Stomach (tissue), 9 donors: Measurements from ENCODE around the gene GPR68. TPM values are rescaled to one million over a fixed set of nuclear protein-coding genes. Genes with fewer than 3 reads are reported as not detected.
"Not testable (repeated sequence)": the region's sequence is repeated elsewhere in the genome, so short reads cannot be mapped to it uniquely, and the experiment has no call there.

Experiments
- DNase-seq, 2 donors: peaks; one replicate each; pipeline versions ENCODE4 v3.0.0 to v3.0.0-alpha.2; 2013 to 2019
- H3K27ac ChIP-seq, 5 donors: fragments of 200-600 bp in 4 of 5; sonication (generic) in 4 of 5; one replicate each; pipeline ENCODE4 v1.5.1; 2013 to 2019; ENCODE audit warnings: mild to moderate bottlenecking in 1 of 5, moderate library complexity in 1 of 5
- H3K27me3 ChIP-seq, 3 donors: fragments of 200-600 bp; sonication (generic); one replicate each; pipeline ENCODE4 v1.5.1; 2017 to 2019; ENCODE audit warnings: mixed run types in 1 of 3
- H3K36me3 ChIP-seq, 4 donors: fragments of 200-600 bp; sonication (generic); 1 replicate in 3 of 4; 2 replicates in 1 of 4; pipeline ENCODE4 v1.5.1; 2016 to 2019
- H3K4me1 ChIP-seq, 4 donors: fragments of 200-600 bp; sonication (generic); one replicate each; pipeline ENCODE4 v1.5.1; 2016 to 2019
- H3K4me3 ChIP-seq, 4 donors: fragments of 200-600 bp; sonication (generic) in 3 of 4; one replicate each; pipeline ENCODE4 v1.5.1; 2016 to 2019; ENCODE audit warnings: mild to moderate bottlenecking in 1 of 4
- H3K9me3 ChIP-seq, 4 donors: fragments of 200-600 bp; sonication (generic); one replicate each; pipeline ENCODE4 v1.5.1; 2016 to 2019
- CTCF ChIP-seq, 7 experiments: fragments of 450-650 bp in 4 of 7; fragments of 200-600 bp in 3 of 7; sonication (generic) in 3 of 7; IDR thresholded peaks; one replicate each; pipeline ENCODE4 v1.5.1; 2016 to 2019; ENCODE audit warnings: antibody characterized with exemption in 7 of 7, control low read depth in 2 of 7, mild to moderate bottlenecking in 1 of 7
- EP300 ChIP-seq: sonication (generic); formaldehyde crosslinking; IDR thresholded peaks from one replicate; pipeline ENCODE4 v1.6.1; 2017; ENCODE audit warnings: antibody characterized with exemption
- POLR2A ChIP-seq, 4 donors: fragments of 450-650 bp; IDR thresholded peaks; one replicate each; pipeline ENCODE4 v1.6.1; 2016; ENCODE audit warnings: antibody characterized with exemption in 4 of 4, control low read depth in 2 of 4, mild to moderate bottlenecking in 1 of 4, moderate library complexity in 1 of 4
- POLR2AphosphoS5 ChIP-seq, 3 donors: sonication (generic); formaldehyde crosslinking; IDR thresholded peaks; one replicate each; pipeline ENCODE4 v1.6.1; 2016; ENCODE audit warnings: antibody characterized with exemption in 3 of 3
- WGBS, 5 donors: extraction: QIAGEN DNeasy Blood & Tissue Kit in 3 of 5; methylation state at CpG; one replicate each; pipeline versions ENCODE4 v1.1.5 to v1.1.7; 2013 to 2018; 5-methylcytosine and 5-hydroxymethylcytosine counted together
- intact Hi-C: fragments of 100-400 bp; cut with DNase I; formaldehyde crosslinking; loops from one replicate; pipeline ENCODE4 v1.15.1; 2023; ENCODE audit warnings: low total_unique reads
- polyA plus RNA-seq, 3 donors: library from polyadenylated mRNA; stranded (reverse); fragments of 200-250 nt; gene quantifications; one replicate each; pipeline ENCODE4 v1.2.3, GENCODE V29; 2013
- total RNA-seq, 5 donors: library from RNA; depleted of rRNA; stranded (reverse); fragments of >200 nt; gene quantifications; one replicate each; pipeline versions ENCODE4 v1.1.0 to v1.2.3, GENCODE V29; 2014 to 2016
- donor health status: healthy with polysubstance abuse.
- donor health status: Bipolar disorder and iron deficiency.
- donor health status: healthy.

Gene GPR68
- total and polyA plus RNA-seq, 8 donors, result 1.9 to 19.3 (median 9.0) TPM; not detected in 2

GRCh38 chr14:91229005-91229382 lies 15.5 kb downstream of the GPR68 start:
- DNase-seq, result no peak
- peaks cover 0 to 46% (median 4%) of the 10 kb centered on the region in 4 donors for H3K4me1 ChIP-seq
- peaks cover 4 to 64% (median 56%) of the 10 kb centered on the region in 4 donors for H3K36me3 ChIP-seq
- H3K27me3 ChIP-seq, result no peaks in the 10 kb centered on the region
- no peak for TF ChIP-seq POLR2AphosphoS5 (IDR thresholded peaks at IDR 0.05)
- no peak for TF ChIP-seq EP300
- TF ChIP-seq CTCF (IDR thresholded peaks at IDR 0.05), result no peak
- no peak for TF ChIP-seq POLR2A (IDR thresholded peaks at IDR 0.05)
- peaks cover 0 to 6% (median 2%) of the 10 kb centered on the region in 4 donors for H3K9me3 ChIP-seq
- WGBS, 5 donors, result 78 to 100% (median 92%) methylated on average over 1 of the region's 1 CpG
- intact Hi-C loops, result no loop called here
- peak overlapping the region in 3 of 5 donors; percentile 18 to 56 (median 46) for H3K27ac ChIP-seq
- no peak overlapping the region for H3K4me3 ChIP-seq

- no peak overlapping the region for H3K4me3 ChIP-seq
- peak overlapping the region in 4 of 5 donors; percentile 18 to 56 (median 38) for H3K27ac ChIP-seq
- H3K27me3 ChIP-seq, result no peaks in the 10 kb centered on the region
- peaks cover 0 to 6% (median 2%) of the 10 kb centered on the region in 4 donors for H3K9me3 ChIP-seq
- 78 to 84% (median 82%) methylated on average over 10 to 14 of the region's 14 CpGs for WGBS, 5 donors
- peaks cover 4 to 65% (median 55%) of the 10 kb centered on the region in 4 donors for H3K36me3 ChIP-seq
- H3K4me1 ChIP-seq, result peaks cover 0 to 46% (median 4%) of the 10 kb centered on the region in 4 donors
- peak in 1 of 2 donors; percentile 46 for DNase-seq
- TF ChIP-seq EP300 (no peak), CTCF (IDR thresholded peaks at IDR 0.05) (no peak), POLR2A (IDR thresholded peaks at IDR 0.05) (no peak), POLR2AphosphoS5 (IDR thresholded peaks at IDR 0.05) (no peak)
- intact Hi-C loops, result no loop called here
Observed at GRCh38 chr14:91228112-91229004, 16.1 kb downstream of the GPR68 start.

- intact Hi-C loops, result no loop called here
- H3K4me1 ChIP-seq, result peaks cover 0 to 38% (median 4%) of the 10 kb centered on the region in 4 donors
- peak overlapping the region in 3 of 5 donors; percentile 13 to 56 (median 46) for H3K27ac ChIP-seq
- no peaks in the 10 kb centered on the region for H3K27me3 ChIP-seq
- H3K36me3 ChIP-seq, result peaks cover 4 to 71% (median 62%) of the 10 kb centered on the region in 4 donors
- no peak for TF ChIP-seq POLR2AphosphoS5 (IDR thresholded peaks at IDR 0.05)
- TF ChIP-seq POLR2A (IDR thresholded peaks at IDR 0.05), result no peak
- TF ChIP-seq CTCF (IDR thresholded peaks at IDR 0.05), result no peak
- no peak for TF ChIP-seq EP300
- DNase-seq, result no peak
- no peak overlapping the region for H3K4me3 ChIP-seq
- WGBS, 5 donors, result 75 to 84% (median 77%) methylated on average over 7 of the region's 7 CpGs
- H3K9me3 ChIP-seq, result peaks cover 0 to 6% (median 2%) of the 10 kb centered on the region in 4 donors
Observed at GRCh38 chr14:91227183-91227628, 17.3 kb downstream of the GPR68 start.

GRCh38 chr14:91226360-91226759 lies 18.1 kb downstream of the GPR68 start:
- Histone ChIP-seq H3K36me3 (peaks cover 4 to 80% (median 70%) of the 10 kb centered on the region in 4 donors), H3K4me1 (peaks cover 0 to 31% (median 4%) of the 10 kb centered on the region in 4 donors), H3K27ac (peak overlapping the region in 1 of 5 donors; percentile 56)
- H3K27me3 ChIP-seq, H3K9me3 ChIP-seq, DNase-seq, H3K4me3 ChIP-seq, intact Hi-C loops: not testable (repeated sequence)
- whole genome bisulfite sequencing, 5 donors, result 73 to 96% (median 93%) methylated on average over 4 of the region's 4 CpGs
